Activated naive CD8-positive, alpha-beta T cell treated with anti-CD3 and anti-CD28 coated beads, Interleukin-2, amount 50 U/mL, for 16 hours (primary cell): ENCODE results near the gene RNF40.
"Not testable (repeated sequence)": the region's sequence is repeated elsewhere in the genome, so short reads cannot be mapped to it uniquely, and the experiment has no call there.

ENCODE experiments used
- DNase-seq: peaks from one replicate; pipeline ENCODE4 v3.0.0-alpha.2; 2020; ENCODE audit warnings: low read depth, low spot score

Gene RNF40

DNA sequence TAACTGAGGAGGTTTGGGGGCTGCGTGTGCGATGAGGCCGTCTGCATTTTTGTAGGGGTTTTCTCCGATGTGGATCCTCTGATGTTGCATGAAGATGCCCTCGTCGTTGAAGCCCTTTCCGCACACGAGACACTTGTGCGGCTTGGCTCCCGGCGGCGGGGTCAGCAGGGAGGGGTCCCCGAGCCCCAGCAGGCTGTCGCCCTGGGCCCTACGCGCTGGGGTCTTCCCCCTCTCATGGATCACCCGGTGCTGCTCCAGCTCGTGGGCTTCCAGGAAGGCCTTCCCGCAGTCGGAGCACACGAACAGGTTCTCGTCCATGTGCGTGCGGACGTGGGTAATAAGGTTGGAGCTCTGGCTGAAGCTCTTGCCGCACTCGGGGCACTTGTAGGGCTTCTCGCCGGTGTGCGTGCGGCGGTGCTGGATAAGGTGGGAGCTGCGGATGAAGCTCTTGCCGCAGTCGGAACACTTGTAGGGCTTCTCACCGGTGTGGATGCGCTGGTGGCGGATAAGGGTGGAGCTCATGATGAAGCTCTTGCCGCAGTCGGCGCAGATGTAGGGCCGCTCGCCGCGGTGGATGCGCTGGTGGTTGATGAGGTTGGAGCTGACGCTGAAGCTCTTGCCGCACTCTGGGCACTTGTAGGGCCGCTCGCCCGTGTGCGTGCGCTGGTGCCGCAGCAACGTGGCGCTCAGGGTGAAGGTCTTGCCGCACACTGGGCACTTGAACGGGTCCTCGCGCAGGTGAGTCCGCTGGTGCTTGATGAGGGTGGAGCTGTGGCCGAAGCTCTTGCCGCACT, 20.6 kb downstream of the RNF40 start:
- no peak for DNase-seq

DNA sequence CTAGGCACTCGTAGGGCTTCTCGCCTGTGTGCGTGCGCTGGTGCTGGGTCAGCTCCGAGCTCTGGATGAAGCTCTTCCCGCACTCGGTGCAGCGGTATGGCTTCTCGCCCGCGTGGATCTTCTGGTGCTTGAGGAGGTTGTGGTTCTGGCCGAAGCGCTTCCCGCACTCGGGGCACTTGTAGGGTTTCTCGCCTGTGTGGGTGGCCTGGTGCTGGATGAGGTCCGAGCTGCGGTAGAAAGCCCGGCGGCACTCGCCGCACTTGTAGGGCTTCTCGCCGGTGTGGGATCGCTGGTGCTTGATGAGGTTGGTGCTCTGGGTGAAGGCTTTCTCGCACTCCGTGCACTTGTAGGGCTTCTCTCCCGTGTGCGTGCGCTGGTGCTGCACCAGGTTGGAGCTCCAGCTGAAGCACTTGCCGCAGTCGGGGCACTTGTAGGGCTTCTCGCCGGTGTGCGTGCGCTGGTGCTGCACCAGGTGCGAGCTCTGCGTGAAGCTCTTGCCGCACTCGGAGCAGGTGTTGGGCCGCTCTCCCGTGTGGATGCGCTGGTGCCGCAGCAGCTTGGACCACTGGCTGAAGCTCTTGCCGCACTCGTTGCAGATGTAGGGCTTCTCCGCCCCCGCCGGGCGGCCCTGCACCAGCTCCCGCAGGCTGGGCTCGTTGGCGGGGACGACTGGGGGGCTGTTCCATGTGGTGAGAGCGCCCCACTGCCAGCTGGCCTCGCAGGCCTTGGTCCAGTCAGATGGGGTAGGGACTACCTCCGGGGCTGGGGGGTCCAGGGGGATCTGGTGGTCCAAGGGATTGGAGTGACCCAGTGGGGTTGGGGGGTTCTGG, 21.4 kb downstream of the RNF40 start:
- no peak for DNase-seq

DNA sequence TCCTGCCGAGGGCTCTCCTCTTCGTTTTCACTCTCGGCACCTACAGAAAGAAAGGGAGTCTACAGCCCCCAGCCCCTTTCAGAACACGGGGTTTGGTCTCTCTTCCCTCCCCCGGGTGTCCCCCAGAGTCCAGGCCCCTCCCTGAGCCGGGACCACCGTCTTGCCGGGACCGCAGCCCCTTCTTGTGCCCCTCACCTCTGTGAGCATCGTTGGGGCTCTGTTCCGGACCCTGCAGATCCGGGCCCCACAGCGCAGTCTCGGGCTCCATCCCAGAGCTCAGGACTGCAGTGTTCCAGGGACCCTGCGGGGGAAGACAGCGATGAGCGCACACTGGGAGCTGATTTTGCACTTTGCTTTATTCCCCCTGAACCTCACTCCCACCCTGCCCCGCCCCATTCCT, 22.1 kb downstream of the RNF40 start:
- no peak for DNase-seq

DNA sequence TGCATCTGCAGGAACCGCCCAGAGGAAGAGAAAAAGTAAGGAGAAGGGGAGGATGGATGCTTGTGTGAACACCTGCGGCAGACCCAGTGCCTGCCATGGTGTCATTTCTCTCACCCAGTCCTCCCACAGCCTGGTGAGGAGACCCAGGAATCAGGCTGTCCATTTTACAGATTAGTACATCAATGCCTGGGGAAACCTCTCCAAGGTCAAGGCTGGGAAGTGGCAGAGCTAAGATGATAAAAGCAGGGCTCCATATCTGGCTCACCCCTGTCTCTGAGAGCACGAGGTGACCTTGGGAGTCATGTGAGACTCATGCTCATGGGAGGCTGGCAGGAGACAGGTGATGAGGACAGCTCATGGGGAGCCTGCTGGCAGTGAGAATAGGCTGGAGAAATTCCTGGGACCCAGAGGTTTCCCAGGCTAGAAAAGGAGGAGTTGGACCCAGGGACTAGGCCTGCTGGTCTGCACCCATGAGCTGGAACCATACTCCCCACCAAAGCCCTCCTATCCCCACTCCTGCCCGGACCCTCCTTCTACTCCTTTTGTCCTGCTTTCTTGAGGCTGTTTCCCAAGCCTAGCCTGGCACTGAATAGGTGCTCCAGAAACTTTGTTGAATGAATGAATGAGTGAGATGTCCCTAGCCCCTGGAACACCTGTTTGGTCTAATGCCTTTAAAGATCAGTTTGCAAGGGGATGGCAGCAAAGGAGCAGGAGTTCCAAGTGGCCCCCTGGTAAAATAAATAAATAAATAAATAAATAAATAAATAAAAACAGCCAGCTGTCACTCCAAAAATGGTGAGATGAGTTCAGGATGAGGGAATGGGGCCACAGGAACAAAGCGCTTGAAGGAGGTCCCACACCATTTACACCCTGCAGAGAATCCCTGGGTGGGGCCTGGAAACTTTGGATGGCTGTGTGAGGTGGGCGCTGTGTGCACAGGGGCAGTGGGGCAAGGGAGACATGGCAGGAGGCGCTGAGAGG, 23.3 kb downstream of the RNF40 start:
- no peak for DNase-seq

DNA sequence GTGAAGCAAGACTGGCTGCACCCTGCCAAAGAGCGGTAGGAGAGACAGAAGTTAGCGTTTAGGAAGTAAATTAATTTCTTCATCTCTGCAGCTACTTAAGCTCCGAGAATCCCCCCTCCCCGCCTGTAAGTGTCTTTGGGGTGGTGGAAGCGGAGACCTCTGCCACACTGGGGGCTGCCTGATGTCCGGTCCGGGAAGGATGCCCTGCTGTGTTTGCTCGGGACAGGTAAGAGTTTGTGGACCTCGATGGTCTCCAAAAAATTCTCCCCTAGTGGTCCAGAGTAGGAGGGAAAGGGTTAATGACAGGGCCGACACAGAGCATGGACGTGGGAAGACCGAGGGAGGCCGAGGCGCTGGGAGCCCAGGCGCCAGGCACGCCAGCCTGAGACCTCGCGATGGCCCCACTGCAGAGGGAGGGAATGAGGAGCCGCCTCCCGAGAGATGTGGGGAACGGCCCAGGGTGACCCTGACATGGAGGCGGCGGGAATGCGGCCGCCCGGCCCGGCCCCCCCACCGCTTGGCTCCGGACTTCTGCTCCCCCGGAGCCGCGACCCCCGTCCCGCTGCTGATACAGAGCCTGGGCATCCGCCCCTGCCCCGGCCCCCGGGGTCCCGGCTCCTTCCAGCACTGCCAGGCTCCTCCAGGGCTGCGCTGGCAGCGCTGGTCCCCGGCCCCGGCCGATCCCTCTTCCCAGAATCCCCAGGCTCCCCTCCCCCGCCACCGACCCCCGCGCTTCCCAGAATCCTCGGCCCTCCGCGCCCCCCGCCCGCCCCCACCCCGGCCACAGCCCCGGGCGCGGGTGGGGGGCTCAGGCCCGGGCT, 24.2 kb downstream of the RNF40 start:
- DNase-seq = no peak

DNA sequence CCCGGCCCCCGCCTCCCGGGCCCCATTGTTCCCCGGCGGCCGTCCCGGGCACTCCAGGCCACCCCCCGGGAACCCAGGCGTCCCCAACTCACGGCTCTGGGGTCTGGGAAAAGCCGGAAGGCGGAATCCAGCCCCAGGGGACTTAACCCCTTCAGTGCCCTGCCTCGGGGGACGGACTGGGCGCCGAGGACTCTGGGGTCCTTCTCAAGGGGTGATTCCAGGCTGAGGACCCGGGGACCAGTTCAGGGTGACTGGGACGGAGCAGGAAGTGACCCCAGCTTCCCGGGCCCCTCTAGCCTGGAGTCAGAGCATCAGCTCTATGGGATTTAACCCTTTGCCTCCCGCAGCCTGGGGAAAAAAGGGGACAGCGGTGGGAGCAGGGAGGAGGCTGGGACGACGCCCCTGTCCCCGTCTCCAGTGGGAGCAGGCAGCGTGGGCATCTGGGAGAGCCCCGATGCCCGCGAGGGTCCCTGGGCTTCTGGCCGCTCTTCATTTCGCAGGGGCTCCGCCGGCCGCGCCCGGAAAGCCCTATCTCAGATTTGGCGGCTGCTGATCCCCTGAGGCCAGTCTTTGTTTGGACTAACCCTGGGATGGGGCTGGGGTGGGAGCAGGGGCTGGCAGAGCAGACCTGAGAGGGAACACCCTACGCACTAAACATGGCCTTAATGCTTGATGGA, 25.0 kb downstream of the RNF40 start, which contains the start of gene ZNF629:
TSS of gene ZNF629 (minus strand) at position 270 of the 677 bp plus-strand sequence. CDS start 2,723 bp downstream, outside the sequence.
- no peak for DNase-seq

DNA sequence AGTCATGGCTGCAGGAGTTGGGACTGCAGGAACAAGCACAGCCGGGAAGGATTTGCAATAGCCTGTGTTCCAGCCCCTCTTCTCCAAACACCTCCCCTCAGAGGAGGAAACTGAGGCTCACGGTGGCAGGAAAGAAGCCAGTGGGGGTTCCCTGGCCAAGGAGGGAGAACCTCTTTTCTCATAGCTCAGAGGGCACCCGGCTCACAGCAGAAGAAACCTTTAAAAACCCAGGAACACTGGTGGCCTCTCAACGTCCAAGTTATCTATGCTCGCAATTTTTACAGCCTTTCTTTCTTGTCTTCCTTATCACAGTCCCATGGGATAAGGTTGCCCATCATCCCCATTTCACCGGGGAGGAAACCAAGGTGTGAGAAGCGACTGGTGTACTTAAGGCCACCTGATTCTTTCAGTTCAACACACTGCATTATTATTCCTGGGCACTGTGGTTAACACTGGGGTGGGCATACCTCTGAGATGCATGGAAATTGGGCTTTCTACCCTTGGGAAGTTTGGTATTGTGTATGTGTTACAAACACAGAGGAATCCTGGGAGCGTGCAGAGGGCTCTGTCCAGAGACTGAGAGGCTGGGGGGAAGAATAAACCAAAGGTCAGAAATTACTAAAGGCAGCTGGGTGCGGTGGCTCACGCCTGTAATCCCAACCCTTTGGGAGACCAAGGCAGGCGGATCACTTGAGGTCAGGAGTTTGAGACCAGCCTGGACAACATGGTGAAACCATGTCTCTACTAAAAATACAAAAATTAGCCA, 25.7 kb downstream of the RNF40 start:
- no peak for DNase-seq

DNA sequence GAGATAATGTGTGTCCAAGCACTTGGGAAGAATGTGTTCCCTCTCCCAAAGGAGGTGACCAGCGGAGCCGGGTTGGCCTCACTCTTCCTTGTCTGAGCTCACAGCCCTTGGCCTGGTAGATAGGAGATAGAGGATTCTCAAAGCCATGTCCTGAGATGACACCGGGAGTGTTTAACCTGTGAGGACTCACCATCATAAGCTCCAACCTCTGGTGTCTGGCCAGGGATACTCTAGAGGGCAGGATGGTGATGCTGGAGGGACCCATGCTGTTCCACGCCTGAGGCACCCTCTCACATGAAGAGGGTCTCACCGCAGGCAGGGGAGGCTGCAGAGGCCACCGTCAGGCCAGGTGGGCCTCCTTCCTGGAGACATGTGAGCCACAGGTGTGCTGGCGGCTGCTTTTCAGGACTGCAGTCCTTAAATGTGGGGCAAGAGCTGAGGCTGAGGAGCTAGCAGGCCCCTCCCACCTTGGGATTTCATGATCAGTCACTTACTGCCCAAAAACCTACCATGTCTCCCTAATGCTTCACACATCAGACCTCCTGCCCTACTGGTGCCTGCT, 31.5 kb downstream of the RNF40 start:
- DNase-seq = no peak

DNA sequence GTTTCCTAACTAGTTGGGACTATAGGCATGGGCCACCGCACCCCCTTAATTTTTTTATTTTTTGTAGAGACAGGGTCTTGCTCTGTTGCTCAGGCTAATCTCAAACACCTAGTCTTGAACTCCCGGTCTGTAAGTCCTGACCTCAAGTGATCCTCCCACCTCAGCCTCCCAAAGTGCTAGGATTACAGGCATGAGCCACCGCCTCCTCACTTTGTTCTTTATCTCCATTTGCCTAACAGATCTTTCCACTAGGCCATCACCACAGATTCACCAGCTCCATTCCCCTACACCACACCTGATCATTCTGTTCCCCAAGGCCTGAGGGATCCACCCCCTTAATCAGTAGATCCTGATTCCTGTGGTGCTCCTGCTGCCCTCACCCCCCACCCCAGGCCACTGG, 32.5 kb downstream of the RNF40 start:
- no peak for DNase-seq

DNA sequence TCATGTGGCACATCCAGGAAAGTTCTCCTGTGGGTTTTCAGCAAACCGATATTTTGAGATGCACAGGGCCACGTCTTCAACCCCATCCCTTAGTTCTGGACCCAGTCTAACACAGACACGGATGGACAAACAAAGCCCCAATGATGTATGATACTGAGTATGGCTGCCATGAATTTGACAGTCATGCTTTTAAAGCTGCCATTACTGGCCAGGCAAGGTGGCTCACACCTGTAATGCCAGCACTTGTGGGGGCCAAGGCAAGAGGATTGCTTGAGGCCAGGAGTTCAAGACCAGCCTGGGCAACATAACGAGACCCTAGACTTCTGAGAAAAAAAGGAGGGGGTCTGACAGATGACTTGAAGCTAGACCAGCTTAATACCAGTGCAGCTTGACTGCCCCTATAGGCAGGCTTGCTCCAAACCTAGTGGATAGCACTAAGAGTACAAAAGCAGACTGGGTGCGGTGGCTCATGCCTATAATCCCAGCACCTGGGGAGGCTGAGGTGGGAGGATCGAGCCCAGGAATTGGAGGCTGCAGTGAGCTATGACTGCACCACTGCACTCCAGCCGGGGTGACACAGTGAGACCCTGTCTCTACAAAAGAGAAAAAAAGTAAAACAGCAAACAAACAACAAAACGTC, 35.7 kb downstream of the RNF40 start:
- no peak for DNase-seq

DNA sequence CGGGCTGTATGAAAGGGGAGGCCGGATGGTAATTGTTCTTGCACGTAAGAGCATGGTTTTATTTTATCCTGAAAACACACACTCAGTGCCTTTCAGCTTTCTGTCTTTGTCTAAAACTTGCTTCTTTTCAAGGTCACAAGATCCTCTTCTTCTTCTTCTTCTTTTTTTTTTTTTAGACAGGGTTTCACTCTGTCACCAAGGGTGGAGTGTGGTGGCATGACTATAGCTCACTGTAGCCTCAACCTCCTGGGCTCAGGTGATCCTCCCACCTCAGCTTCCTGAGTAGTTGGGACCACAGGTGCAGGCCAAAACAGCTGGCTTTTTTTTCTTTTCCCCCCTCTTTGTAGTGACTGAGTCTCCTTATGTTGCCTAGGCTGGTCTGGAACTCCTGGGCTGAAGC, 40.8 kb downstream of the RNF40 start:
- no peak for DNase-seq

DNA sequence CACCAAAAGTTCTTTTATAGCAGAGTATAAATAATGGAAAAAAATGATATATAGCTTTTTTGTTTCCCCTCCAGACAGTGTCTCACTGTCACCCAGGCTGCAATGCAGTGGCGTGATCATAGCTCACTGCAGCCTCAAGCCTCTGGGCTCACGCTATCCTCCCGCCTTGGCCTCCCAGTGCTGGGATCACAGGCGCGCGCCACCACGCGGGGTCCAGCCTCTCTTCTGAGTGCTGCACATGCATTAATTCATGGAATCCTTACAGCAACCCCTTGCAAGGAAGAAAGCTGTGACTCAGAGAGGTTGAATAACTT, 42.9 kb downstream of the RNF40 start:
- DNase-seq = no peak

DNA sequence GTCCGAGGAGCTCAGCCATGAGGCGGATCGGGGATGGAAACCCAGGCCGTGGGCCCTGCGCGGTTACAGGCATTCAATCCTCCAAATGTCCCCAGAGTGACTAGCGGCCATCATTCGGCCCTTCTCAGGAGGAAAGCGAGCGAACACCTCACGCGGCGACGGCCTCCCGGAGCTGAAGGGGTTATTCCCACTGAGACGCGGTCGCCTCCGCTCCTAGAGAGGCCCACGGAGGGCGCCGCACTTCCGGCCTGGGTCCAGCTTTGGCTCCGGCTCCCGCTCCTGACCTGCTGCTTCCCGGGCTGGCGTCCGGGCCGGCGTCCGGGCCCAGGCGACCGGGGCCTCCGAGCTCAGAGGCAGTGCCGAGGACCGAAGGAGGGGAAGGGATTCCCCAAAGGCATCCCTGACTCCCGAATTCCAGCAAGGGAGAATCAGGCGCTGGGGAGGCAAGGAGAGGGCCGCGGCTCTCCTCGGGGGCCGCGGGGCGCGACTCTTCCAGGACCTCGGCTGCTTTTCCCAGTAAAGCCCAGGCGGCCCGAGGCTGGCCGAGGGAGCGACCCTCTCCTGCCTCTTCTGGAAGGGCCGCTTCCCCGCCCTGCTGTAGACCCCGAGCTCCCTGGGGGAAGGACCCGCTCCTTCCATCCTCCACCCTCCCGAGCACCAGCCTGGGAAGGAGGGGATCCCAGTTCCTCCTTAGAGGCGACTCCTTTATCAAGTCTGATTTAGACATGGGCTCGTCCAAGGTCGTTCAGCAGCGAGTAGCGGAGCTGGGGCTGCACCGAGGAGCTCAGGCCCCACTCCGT, 43.4 kb downstream of the RNF40 start:
- DNase-seq = no peak

DNA sequence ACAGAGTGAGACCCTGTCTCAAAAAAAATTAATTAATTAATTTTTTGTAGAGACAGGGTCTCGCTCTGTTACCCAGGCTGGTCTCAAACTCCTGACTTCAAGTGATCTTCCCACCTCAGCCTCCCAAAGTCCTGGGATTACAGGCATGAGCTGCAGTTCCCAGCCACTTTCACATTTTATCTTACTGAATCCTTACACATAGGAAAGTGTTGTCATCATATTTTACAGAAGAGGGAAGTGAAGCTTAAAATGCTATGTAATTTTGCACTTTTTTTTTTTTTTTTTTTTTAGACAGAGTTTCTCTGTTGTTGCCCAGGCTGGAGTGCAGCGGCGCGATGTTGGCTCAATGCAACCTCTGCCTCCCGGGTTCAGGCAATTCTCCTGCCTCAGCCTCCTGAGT, 46.0 kb downstream of the RNF40 start:
- DNase-seq = no peak

DNA sequence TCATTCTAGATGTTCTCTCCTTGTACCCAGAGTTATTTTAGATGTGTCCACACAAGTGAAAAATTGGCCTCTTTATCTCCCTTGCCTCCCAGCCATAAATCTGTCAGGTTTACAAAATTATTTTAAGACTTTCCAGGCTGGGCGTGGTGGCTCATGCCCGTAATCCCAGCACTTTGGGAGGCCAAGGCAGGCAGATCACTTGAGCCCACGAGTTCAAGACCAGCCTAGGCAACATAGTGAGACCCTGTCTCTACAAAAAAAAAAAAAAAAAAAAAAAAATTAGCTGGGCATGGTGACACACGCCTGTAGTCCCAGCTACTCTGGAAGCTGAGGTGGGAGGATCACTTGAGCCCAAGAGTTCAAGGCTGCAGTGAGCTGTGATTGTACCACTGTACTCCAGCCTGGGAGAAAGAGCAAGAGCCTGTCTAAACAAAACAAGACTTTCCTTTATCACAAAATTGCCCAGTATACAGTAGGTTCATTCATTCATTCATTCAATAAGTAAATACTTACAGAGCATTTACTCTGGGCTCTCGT, 46.8 kb downstream of the RNF40 start:
- DNase-seq = not testable (repeated sequence)

DNA sequence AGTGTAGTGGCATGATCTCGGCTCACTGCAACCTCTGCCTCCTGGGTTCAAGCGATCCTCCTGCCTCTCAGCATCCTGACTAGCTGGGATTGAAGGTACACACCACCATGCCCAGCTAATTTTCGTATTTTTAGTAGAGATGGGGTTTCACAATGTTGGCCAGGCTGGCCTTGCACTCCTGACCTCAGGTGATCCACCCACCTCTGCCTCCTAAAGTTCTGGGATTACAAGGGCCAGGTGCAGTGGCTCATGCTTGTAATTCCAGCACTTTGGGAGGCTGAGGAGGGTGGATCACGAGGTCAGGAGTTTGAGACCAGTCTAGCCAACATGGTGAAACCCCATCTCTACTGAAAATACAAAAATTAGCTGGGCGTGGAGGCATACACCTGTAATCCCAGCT, 47.6 kb downstream of the RNF40 start:
- not testable (repeated sequence) for DNase-seq

DNA sequence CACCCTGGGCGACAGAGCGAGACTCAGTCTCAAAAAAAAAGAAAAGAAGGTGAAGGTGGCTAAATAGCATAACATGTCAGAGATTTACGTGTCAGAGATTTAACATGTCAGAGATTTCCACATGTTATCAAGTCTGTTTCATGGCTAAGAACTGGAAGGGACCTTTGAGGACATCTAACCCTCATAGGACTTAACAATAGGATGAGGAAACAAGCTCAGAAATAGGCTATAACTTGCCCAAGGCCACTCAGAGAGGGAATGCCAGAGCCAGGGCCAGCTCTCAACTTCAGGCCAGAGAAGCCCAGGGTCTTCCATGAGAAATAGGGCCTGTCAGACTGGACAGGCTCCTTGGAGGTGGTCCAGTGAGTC, 51.7 kb downstream of the RNF40 start:
- DNase-seq = no peak

DNA sequence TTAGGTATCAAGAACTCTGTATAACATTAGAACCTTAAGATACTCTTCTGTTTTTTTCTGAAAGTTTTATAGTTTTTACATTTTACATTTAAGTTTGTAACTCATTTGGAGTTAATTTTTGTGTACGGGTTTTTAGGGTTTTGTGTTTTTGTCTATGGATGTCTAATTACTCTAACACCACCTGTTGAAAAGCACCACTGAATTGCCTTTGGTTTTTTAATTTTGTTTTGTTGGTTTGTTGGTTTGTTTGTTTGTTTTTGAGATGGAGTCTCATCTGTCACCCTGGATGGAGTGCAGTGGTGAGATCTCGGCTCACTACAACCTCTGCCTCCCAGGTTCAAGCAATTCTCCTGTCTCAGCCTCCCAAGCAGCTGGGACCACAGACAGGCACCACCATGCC, 54.6 kb downstream of the RNF40 start:
- DNase-seq = no peak
